AG04449 (cell line): Measurements from ENCODE around the gene PDE8A.
A peak's percentile ranks its signal among the peaks of the same experiment; 100 is the strongest.
"Not testable (repeated sequence)": the region's sequence is repeated elsewhere in the genome, so short reads cannot be mapped to it uniquely, and the experiment has no call there.

Source experiments
- CTCF ChIA-PET: fragments of 350-600 bp; formaldehyde crosslinking; extraction: SDS; loops from one replicate; lab custom pipeline; 2021; ENCODE audit warnings: antibody characterized with exemption; lab: Yijun Ruan, JAX
- POLR2A ChIA-PET: fragments of 400-600, 350-600 bp; formaldehyde crosslinking; extraction: SDS; loops from one replicate; lab custom pipeline; 2020; ENCODE audit warnings: antibody characterized with exemption, inconsistent platforms; lab: Yijun Ruan, JAX
- DNase-seq: peaks from one replicate; pipeline ENCODE4 v3.0.0-alpha.2; 2010; ENCODE audit warnings: low read depth, low spot score
- H3K4me3 ChIP-seq: 2 replicates; pipeline ENCODE4 v1.5.1; 2011; ENCODE audit warnings: low read depth, mild to moderate bottlenecking, control low read depth, low read length
- CTCF ChIP-seq: IDR thresholded peaks from one replicate; pipeline ENCODE4 v1.5.1; 2011; ENCODE audit warnings: mild to moderate bottlenecking, moderate library complexity, low read length, control low read depth, inconsistent platforms; ENCODE audit not compliant: insufficient read depth; ENCODE audit errors: missing control alignments

The PDE8A gene

GRCh38 chr15:84982301-84982920 is 755 bp downstream of the PDE8A start:
- POLR2A ChIA-PET, result no interaction called here
- no peak for DNase-seq
- H3K4me3 ChIP-seq, result peak overlapping the region; percentile 79
- TF ChIP-seq CTCF, result no peak
- CTCF ChIA-PET, result interaction anchor here (1.3 to 1.8 kb wide), 2 partner anchors 20 to 25 kb away, joined by 3 to 6 read pairs; no protein-coding TSS in a partner anchor

GRCh38 chr15:84983294-84983693 is 1.6 kb downstream of the PDE8A start:
- TF ChIP-seq CTCF, result no peak
- H3K4me3 ChIP-seq, result peak overlapping the region; percentile 79
- CTCF ChIA-PET, result interaction anchor here (1.3 to 1.8 kb wide), 2 partner anchors 19 to 26 kb away, joined by 3 to 6 read pairs; no protein-coding TSS in a partner anchor
- POLR2A ChIA-PET, result no interaction called here
- DNase-seq, result no peak

- CTCF ChIA-PET, result interaction anchor here (1.8 kb wide), 1 partner anchor 26 kb away, joined by 6 read pairs; no protein-coding TSS in a partner anchor
- DNase-seq, result no peak
- POLR2A ChIA-PET, result no interaction called here
- H3K4me3 ChIP-seq, result no peak overlapping the region; the same call in 1 of the 2 replicates
- no peak for TF ChIP-seq CTCF
These were observed 2.1 kb downstream of the PDE8A start for GRCh38 chr15:84983711-84984110.

- no peak for DNase-seq
- POLR2A ChIA-PET, result no interaction called here
- CTCF ChIA-PET, result no interaction called here
- H3K4me3 ChIP-seq, result no peak overlapping the region
- no peak for TF ChIP-seq CTCF
These were observed 3.5 kb downstream of the PDE8A start for GRCh38 chr15:84985158-84985557.

- POLR2A ChIA-PET, DNase-seq, H3K4me3 ChIP-seq: not testable (repeated sequence)
- CTCF ChIA-PET, result interaction anchor here (1.0 to 1.9 kb wide), 2 partner anchors 56 to 329 kb away, joined by 3 to 6 read pairs; partner anchors contain the start of gene NMB
These were observed 5.7 kb downstream of the PDE8A start for GRCh38 chr15:84987351-84987750.

GRCh38 chr15:84987949-84988624 is 6.4 kb downstream of the PDE8A start:
- no peak overlapping the region for H3K4me3 ChIP-seq
- CTCF ChIA-PET, result interaction anchor here (0.7 to 1.9 kb wide), 6 partner anchors 16 to 330 kb away, joined by 3 to 6 read pairs (median 4); partner anchors contain the start of gene NMB
- TF ChIP-seq CTCF, result no peak
- no peak for DNase-seq
- POLR2A ChIA-PET, result no interaction called here
